GM18511 (cell line): ENCODE results near the gene CWC27.
"Not testable (repeated sequence)": the region's sequence is repeated elsewhere in the genome, so short reads cannot be mapped to it uniquely, and the experiment has no call there.

ENCODE experiments used
- ATAC-seq: cut with Tn5 transposase; IDR thresholded peaks from one replicate; pipeline ENCODE4 v1.9.1; 2021; ENCODE audit warnings: mild to moderate bottlenecking, moderate library complexity; ENCODE audit not compliant: unreplicated experiment

CWC27 gene

GRCh38 chr5:64836786-64837185, 68.1 kb downstream of the CWC27 start:
- ATAC-seq: no peak

GRCh38 chr5:64838376-64838775, 69.6 kb downstream of the CWC27 start:
- ATAC-seq: no peak

GRCh38 chr5:64838803-64839202, 70.1 kb downstream of the CWC27 start:
- ATAC-seq: no peak

GRCh38 chr5:64839936-64840335, 71.2 kb downstream of the CWC27 start:
- ATAC-seq: no peak

GRCh38 chr5:64840958-64841357, 72.2 kb downstream of the CWC27 start:
- ATAC-seq: no peak

- no peak for ATAC-seq
Observed at GRCh38 chr5:64853777-64854176, 85.0 kb downstream of the CWC27 start.

GRCh38 chr5:64854855-64855254, 86.1 kb downstream of the CWC27 start:
- ATAC-seq: no peak

GRCh38 chr5:64859881-64860280, 91.2 kb downstream of the CWC27 start:
- no peak for ATAC-seq

GRCh38 chr5:64861281-64861680, 92.6 kb downstream of the CWC27 start:
- no peak for ATAC-seq

- no peak for ATAC-seq
Observed at GRCh38 chr5:64864171-64864570, 95.4 kb downstream of the CWC27 start.

GRCh38 chr5:64865662-64866061, 96.9 kb downstream of the CWC27 start:
- ATAC-seq: no peak

- no peak for ATAC-seq
Observed at GRCh38 chr5:64869419-64869818, 100.7 kb downstream of the CWC27 start.

- ATAC-seq: no peak
Observed at GRCh38 chr5:64872044-64872443, 103.3 kb downstream of the CWC27 start.

GRCh38 chr5:64873441-64873840, 104.7 kb downstream of the CWC27 start:
- ATAC-seq: no peak

- ATAC-seq: no peak
Observed at GRCh38 chr5:64874753-64875152, 106.0 kb downstream of the CWC27 start.

- no peak for ATAC-seq
Observed at GRCh38 chr5:64876203-64876602, 107.5 kb downstream of the CWC27 start.

- ATAC-seq: no peak
Observed at GRCh38 chr5:64880821-64881220, 112.1 kb downstream of the CWC27 start.

GRCh38 chr5:64883912-64884311, 115.2 kb downstream of the CWC27 start:
- no peak for ATAC-seq

- ATAC-seq: no peak
Observed at GRCh38 chr5:64884541-64884940, 115.8 kb downstream of the CWC27 start.

- ATAC-seq: no peak
Observed at GRCh38 chr5:64887910-64888309, 119.2 kb downstream of the CWC27 start.

- ATAC-seq: no peak
Observed at GRCh38 chr5:64895748-64896147, 127.0 kb downstream of the CWC27 start.

GRCh38 chr5:64899838-64900237, 131.1 kb downstream of the CWC27 start:
- ATAC-seq: no peak

- no peak for ATAC-seq
Observed at GRCh38 chr5:64900618-64901017, 131.9 kb downstream of the CWC27 start.

GRCh38 chr5:64907399-64907798, 138.7 kb downstream of the CWC27 start:
- ATAC-seq: not testable (repeated sequence)
